Mesodermal cell (in vitro differentiated cells): ENCODE data around the gene UQCRC1.

Experiments used
- H3K27ac ChIP-seq: 2 replicates; pipeline ENCODE4 v1.7.0; 2013; ENCODE audit warnings: mild to moderate bottlenecking, low read depth, low read length, moderate library complexity; ENCODE audit not compliant: severe bottlenecking
- H3K36me3 ChIP-seq: 2 replicates; pipeline ENCODE4 v1.7.1; 2013; ENCODE audit warnings: mild to moderate bottlenecking, low read length, moderate library complexity; ENCODE audit not compliant: control insufficient read depth, insufficient read depth
- H3K4me1 ChIP-seq: one replicate; pipeline ENCODE4 v1.7.1; 2013; ENCODE audit warnings: mild to moderate bottlenecking, low read length; ENCODE audit not compliant: insufficient read depth, control insufficient read depth, poor library complexity, severe bottlenecking
- H3K4me3 ChIP-seq: 2 replicates; pipeline ENCODE4 v1.7.0; 2013; ENCODE audit warnings: low read length, control low read depth, mild to moderate bottlenecking; ENCODE audit not compliant: insufficient read depth, poor library complexity, severe bottlenecking; ENCODE audit errors: extremely low read depth
- H3K9me3 ChIP-seq: 2 replicates; pipeline ENCODE4 v1.7.1; 2013; ENCODE audit warnings: mild to moderate bottlenecking, low read length, moderate library complexity; ENCODE audit not compliant: control insufficient read depth
- WGBS, 2 experiments: methylation state at CpG; one replicate each; pipeline ENCODE4 v1.1.5; 2013; ENCODE audit warnings: missing lambda C conversion rate in 2 of 2; ENCODE audit not compliant: insufficient coverage in 2 of 2; 5-methylcytosine and 5-hydroxymethylcytosine counted together

The UQCRC1 gene

DNA sequence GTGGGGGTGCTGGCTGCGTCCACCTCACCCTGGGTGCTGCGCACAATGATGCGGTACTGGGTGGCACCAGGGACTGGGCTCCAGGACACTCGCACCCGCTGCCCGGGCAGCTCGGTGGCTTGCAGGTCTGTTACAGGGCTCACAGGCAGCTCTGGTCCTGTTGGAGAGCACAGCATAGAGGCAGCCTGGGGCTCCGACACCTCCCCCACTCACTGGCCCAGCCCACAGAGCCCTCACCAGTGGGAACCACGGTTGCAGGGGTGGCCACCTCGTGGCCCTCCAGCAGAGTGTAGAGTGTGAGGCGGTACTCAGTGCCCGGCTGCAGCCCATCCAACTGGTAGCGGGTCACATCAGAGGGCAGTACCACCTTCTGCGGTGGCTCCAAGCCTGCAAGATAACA, 18.0 kb downstream of the UQCRC1 start:
- H3K4me3 ChIP-seq = no peak overlapping the region
- no peaks in the 10 kb centered on the region for H3K9me3 ChIP-seq
- WGBS, 2 experiments = 93 to 97% methylated on average over 6 to 13 of the region's 14 CpGs
- H3K27ac ChIP-seq = no peak overlapping the region
- H3K4me1 ChIP-seq = peaks cover 20% of the 10 kb centered on the region
- H3K36me3 ChIP-seq = peaks cover 26% of the 10 kb centered on the region

DNA sequence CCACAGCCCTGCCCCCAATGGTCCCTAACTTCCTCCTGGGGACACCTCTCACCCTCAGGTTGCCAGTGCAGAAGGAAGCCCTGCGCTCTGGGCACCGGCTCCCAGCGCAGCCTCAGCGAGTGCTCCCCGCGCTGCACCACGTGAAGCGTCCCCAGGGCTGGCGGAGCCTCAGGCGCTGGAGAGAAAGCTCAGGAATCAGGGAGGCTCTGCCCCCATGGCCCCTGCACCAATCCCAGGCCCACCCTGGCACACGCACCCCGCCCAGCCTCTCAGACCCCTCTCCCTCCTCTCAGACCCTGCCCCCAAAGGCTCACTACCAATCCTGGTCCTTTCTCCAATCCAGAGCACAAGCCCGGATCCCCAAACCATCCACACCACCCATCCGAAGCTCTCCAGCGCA, 21.2 kb downstream of the UQCRC1 start:
- peaks cover 6% of the 10 kb centered on the region for H3K4me1 ChIP-seq
- WGBS, 2 experiments = 90 to 94% methylated on average over 15 of the region's 15 CpGs
- no peak overlapping the region for H3K27ac ChIP-seq
- H3K9me3 ChIP-seq = no peaks in the 10 kb centered on the region
- peaks cover 45% of the 10 kb centered on the region for H3K36me3 ChIP-seq
- H3K4me3 ChIP-seq = no peak overlapping the region

DNA sequence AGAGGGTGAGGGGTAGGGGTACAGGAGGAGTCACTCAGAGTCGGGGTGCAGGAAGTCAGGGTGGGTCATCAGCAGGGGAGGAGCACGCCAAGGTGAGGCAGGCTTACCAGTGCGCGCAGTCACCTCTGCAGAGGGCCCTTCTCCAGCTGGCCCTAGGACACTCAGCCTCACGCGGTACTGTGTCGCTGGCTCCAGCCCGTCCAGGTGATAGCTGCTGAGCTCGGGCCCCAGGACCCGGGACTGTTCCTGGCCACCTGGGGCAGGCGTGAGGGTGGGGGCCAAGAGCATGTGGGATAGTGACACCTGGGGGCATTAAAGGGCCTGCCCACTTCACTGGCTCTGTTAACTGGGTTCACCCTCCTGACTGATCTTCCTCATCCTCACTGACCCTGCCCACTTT, 21.8 kb downstream of the UQCRC1 start:
- Histone ChIP-seq H3K36me3 (peaks cover 48% of the 10 kb centered on the region), H3K4me3 (no peak overlapping the region), H3K27ac (no peak overlapping the region), H3K9me3 (no peaks in the 10 kb centered on the region), H3K4me1 (peaks cover 2% of the 10 kb centered on the region)
- WGBS, 2 experiments = 91 to 98% methylated on average over 6 to 11 of the region's 11 CpGs

DNA sequence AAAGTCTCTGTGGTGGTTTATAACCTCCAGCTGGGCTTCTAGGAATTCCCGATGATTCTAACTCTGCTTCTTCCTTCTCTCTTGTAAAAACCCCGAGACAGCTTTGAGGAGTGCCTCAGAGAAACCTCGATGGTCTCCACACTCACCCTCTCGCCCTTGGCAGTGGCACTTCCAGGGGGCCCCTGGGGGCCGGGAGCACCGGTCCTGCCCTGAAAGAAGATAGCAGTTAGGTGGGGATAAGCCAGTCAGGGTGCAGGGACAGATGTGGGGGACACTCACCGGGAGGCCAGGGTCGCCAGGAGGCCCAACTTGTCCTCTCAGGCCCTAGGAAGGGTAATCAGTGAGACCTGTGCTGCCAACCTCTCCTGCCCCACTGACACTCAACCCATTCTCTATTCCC, 24.0 kb downstream of the UQCRC1 start:
- 94 to 96% methylated on average over 5 to 8 of the region's 8 CpGs for WGBS, 2 experiments
- Histone ChIP-seq H3K27ac (no peak overlapping the region), H3K4me1 (peaks cover 2% of the 10 kb centered on the region), H3K9me3 (no peaks in the 10 kb centered on the region), H3K4me3 (no peak overlapping the region), H3K36me3 (peaks cover 53% of the 10 kb centered on the region)

GRCh38 chr3:48584836-48585235, 24.6 kb downstream of the UQCRC1 start:
- H3K27ac ChIP-seq = no peak overlapping the region
- peaks cover 2% of the 10 kb centered on the region for H3K4me1 ChIP-seq
- H3K9me3 ChIP-seq = no peaks in the 10 kb centered on the region
- peaks cover 49% of the 10 kb centered on the region for H3K36me3 ChIP-seq
- WGBS, 2 experiments = 96 to 100% methylated on average over 5 to 6 of the region's 9 CpGs
- no peak overlapping the region for H3K4me3 ChIP-seq

GRCh38 chr3:48581621-48582481, 27.6 kb downstream of the UQCRC1 start:
- Histone ChIP-seq H3K9me3 (no peaks in the 10 kb centered on the region), H3K27ac (no peak overlapping the region), H3K36me3 (peaks cover 54% of the 10 kb centered on the region), H3K4me3 (no peak overlapping the region), H3K4me1 (no peaks in the 10 kb centered on the region)
- 94 to 95% methylated on average over 5 to 10 of the region's 14 CpGs for WGBS, 2 experiments

- Histone ChIP-seq H3K9me3 (no peaks in the 10 kb centered on the region), H3K4me3 (no peak overlapping the region), H3K4me1 (no peaks in the 10 kb centered on the region), H3K36me3 (peaks cover 52% of the 10 kb centered on the region), H3K27ac (no peak overlapping the region)
- WGBS, 2 experiments = 87 to 89% methylated on average over 4 of the region's 4 CpGs
Observed at GRCh38 chr3:48576647-48577046, 32.8 kb downstream of the UQCRC1 start.

GRCh38 chr3:48575366-48575765, 34.1 kb downstream of the UQCRC1 start:
- H3K36me3 ChIP-seq = peaks cover 49% of the 10 kb centered on the region
- H3K27ac ChIP-seq = no peak overlapping the region
- WGBS, 2 experiments = 95 to 97% methylated on average over 6 to 11 of the region's 17 CpGs
- no peaks in the 10 kb centered on the region for H3K9me3 ChIP-seq
- H3K4me3 ChIP-seq = no peak overlapping the region
- no peaks in the 10 kb centered on the region for H3K4me1 ChIP-seq

DNA sequence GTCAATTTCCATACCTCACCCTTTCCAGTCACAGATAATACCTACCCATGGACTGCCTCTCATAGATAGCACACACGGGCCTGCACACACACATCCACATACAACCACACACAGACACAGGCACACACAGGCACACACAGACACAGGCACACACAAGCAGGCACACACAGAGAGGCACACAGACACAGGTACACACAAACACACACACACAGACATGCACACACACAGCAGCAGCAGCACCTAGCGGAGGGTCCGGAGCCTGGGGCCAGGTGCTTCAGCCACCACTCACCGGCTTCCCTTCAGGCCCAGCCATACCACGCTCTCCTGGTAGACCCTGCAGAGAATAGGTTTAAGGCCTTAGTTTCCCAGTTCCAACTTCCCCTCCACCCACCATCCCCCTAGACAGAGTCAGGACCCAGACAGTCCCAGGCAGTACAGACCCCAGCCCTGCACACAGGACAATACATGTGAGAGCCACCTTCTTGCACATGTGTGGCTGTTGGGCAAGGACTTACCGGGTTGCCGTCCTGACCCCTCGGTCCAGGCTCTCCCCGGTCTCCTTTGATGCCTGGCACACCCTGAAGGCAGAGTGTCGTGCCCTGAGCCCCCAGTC, 35.4 kb downstream of the UQCRC1 start:
- 94 to 95% methylated on average over 9 to 10 of the region's 10 CpGs for WGBS, 2 experiments
- H3K27ac ChIP-seq = no peak overlapping the region
- no peak overlapping the region for H3K4me3 ChIP-seq
- no peaks in the 10 kb centered on the region for H3K4me1 ChIP-seq
- no peaks in the 10 kb centered on the region for H3K9me3 ChIP-seq
- peaks cover 53% of the 10 kb centered on the region for H3K36me3 ChIP-seq

DNA sequence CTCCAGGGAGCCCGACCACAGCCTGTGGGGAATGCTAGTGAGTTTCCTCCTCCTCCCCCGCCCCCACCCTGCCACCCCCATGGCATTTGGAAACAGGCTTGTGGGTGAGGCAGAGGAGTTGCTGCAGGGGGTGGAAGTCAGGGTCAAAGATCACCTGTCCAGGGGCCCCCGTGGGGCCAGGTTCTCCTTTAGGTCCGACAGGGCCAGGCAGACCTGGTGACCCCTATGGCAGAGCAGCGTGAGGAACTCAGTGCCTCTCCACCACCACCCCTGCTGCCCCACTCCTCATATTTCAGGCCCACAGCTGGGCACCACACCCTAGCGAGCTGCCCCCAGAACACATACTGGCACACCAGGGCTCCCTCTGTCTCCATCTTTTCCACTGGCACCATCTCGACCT, 36.9 kb downstream of the UQCRC1 start:
- Histone ChIP-seq H3K9me3 (no peaks in the 10 kb centered on the region), H3K4me1 (no peaks in the 10 kb centered on the region), H3K36me3 (peaks cover 47% of the 10 kb centered on the region), H3K27ac (no peak overlapping the region), H3K4me3 (no peak overlapping the region)
- WGBS, 2 experiments = 89 to 91% methylated on average over 5 of the region's 7 CpGs

- Histone ChIP-seq H3K4me3 (no peak overlapping the region), H3K27ac (no peak overlapping the region), H3K4me1 (no peaks in the 10 kb centered on the region), H3K36me3 (peaks cover 43% of the 10 kb centered on the region), H3K9me3 (no peaks in the 10 kb centered on the region)
- WGBS, 2 experiments = 89 to 93% methylated on average over 9 to 12 of the region's 12 CpGs
Observed at GRCh38 chr3:48571938-48572337, 37.5 kb downstream of the UQCRC1 start.
